GM18499 (cell line): ENCODE measurements around the gene OR8G1.
"Not testable (repeated sequence)": the region's sequence is repeated elsewhere in the genome, so short reads cannot be mapped to it uniquely, and the experiment has no call there.

Experiments
- ATAC-seq: cut with Tn5 transposase; IDR thresholded peaks from one replicate; pipeline ENCODE4 v1.9.1; 2021; ENCODE audit warnings: moderate number of reproducible peaks; ENCODE audit not compliant: insufficient read depth, unreplicated experiment

The OR8G1 gene

GRCh38 chr11:124240621-124241397 lies at the start of gene OR8G1:
Gene OR8G1, plus strand, starts transcription at chr11:124241095. Its CDS starts 8,581 bp downstream, at chr11:124249676.
- ATAC-seq: no peak

- no peak for ATAC-seq
Observed at GRCh38 chr11:124193221-124194010, 47.5 kb upstream of the OR8G1 start.

- no peak for ATAC-seq
Observed at GRCh38 chr11:124194293-124195188, 46.4 kb upstream of the OR8G1 start.

GRCh38 chr11:124195189-124195734 lies 45.6 kb upstream of the OR8G1 start:
- ATAC-seq: no peak

- no peak for ATAC-seq
Observed at GRCh38 chr11:124197999-124198398, 42.9 kb upstream of the OR8G1 start.

- no peak for ATAC-seq
Observed at GRCh38 chr11:124198897-124199296, 42.0 kb upstream of the OR8G1 start.

- no peak for ATAC-seq
Observed at GRCh38 chr11:124199702-124200101, 41.2 kb upstream of the OR8G1 start.

GRCh38 chr11:124200671-124201070 lies 40.2 kb upstream of the OR8G1 start:
- no peak for ATAC-seq

- ATAC-seq: no peak
Observed at GRCh38 chr11:124202951-124203350, 37.9 kb upstream of the OR8G1 start.

GRCh38 chr11:124204008-124204407 lies 36.9 kb upstream of the OR8G1 start:
- ATAC-seq: no peak

GRCh38 chr11:124207102-124207792 lies 33.6 kb upstream of the OR8G1 start:
- ATAC-seq: no peak

- no peak for ATAC-seq
Observed at GRCh38 chr11:124209824-124210357, 31.0 kb upstream of the OR8G1 start.

GRCh38 chr11:124210421-124210820 lies 30.5 kb upstream of the OR8G1 start:
- ATAC-seq: no peak

GRCh38 chr11:124211321-124211720 lies 29.6 kb upstream of the OR8G1 start:
- no peak for ATAC-seq

GRCh38 chr11:124214027-124214426 lies 26.9 kb upstream of the OR8G1 start:
- no peak for ATAC-seq

- ATAC-seq: no peak
Observed at GRCh38 chr11:124219126-124219525, 21.8 kb upstream of the OR8G1 start.

GRCh38 chr11:124222407-124222806 lies 18.5 kb upstream of the OR8G1 start:
- no peak for ATAC-seq

- ATAC-seq: not testable (repeated sequence)
Observed at GRCh38 chr11:124224618-124225423, 16.1 kb upstream of the OR8G1 start.

GRCh38 chr11:124225471-124225870 lies 15.4 kb upstream of the OR8G1 start:
- ATAC-seq: no peak
